Transverse colon (tissue), 4 donors: ENCODE results near the gene CCDC14.

Experiments used
- EP300 ChIP-seq: sonication (generic); formaldehyde crosslinking; IDR thresholded peaks from one replicate; pipeline ENCODE4 v1.6.1; 2017; ENCODE audit warnings: antibody characterized with exemption, low read depth
- POLR2AphosphoS5 ChIP-seq, 3 donors: sonication (generic); formaldehyde crosslinking; IDR thresholded peaks; one replicate each; pipeline ENCODE4 v1.6.1; 2016; ENCODE audit warnings: antibody characterized with exemption in 3 of 3
- TF ChIP-seq, protein P1 (sequence below), 5 experiments: fragments of 200-600 bp in 3 of 5; fragments of 450-650 bp in 2 of 5; sonication (generic) in 3 of 5; IDR thresholded peaks; 1 replicate in 2 of 5; 2 replicates in 3 of 5; pipeline ENCODE4 v1.5.1; 2016 to 2017; ENCODE audit warnings: antibody characterized with exemption in 5 of 5, inconsistent platforms in 3 of 5, mild to moderate bottlenecking in 2 of 5, moderate library complexity in 1 of 5

DNA sequence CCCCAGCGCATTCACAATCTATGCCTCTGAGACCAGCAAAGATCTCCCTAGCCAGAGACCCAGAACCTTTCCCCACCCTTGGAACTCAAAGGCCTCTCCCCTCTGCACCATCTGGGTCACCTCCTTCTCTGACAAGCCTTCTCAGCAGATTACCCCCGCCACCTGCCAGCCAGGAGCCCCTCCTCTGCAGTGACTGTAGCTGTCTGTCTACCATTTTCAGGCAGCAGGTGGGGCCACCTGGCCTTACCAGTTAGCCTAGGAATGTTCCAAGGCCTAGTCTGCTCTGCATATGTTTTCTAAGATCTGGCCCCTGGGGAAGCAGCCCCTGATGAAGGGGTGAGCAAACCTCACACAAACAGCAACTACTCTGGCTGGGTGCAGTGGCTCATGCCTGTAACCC lies 79.3 kb downstream of the CCDC14 start:
- TF ChIP-seq, protein P1, sequence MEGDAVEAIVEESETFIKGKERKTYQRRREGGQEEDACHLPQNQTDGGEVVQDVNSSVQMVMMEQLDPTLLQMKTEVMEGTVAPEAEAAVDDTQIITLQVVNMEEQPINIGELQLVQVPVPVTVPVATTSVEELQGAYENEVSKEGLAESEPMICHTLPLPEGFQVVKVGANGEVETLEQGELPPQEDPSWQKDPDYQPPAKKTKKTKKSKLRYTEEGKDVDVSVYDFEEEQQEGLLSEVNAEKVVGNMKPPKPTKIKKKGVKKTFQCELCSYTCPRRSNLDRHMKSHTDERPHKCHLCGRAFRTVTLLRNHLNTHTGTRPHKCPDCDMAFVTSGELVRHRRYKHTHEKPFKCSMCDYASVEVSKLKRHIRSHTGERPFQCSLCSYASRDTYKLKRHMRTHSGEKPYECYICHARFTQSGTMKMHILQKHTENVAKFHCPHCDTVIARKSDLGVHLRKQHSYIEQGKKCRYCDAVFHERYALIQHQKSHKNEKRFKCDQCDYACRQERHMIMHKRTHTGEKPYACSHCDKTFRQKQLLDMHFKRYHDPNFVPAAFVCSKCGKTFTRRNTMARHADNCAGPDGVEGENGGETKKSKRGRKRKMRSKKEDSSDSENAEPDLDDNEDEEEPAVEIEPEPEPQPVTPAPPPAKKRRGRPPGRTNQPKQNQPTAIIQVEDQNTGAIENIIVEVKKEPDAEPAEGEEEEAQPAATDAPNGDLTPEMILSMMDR (IDR thresholded peaks at IDR 0.05), result no peak
- TF ChIP-seq POLR2AphosphoS5 (IDR thresholded peaks at IDR 0.05), result no peak
- TF ChIP-seq EP300, result no peak
